Ishikawa (cell line): ENCODE data around the gene AUTS2.

Source experiments
- EP300 ChIP-seq: IDR thresholded peaks from 2 replicates; pipeline ENCODE4 v1.6.1; 2012; ENCODE audit warnings: borderline replicate concordance
- RAD21 ChIP-seq: IDR thresholded peaks from 2 replicates; pipeline ENCODE4 v1.6.1; 2012; ENCODE audit warnings: low read depth
- REST ChIP-seq: IDR thresholded peaks from 2 replicates; pipeline ENCODE4 v1.6.1; 2012; ENCODE audit warnings: low read depth, mild to moderate bottlenecking
- ZBTB7A ChIP-seq: IDR thresholded peaks from 2 replicates; pipeline ENCODE4 v1.6.1; 2012; ENCODE audit warnings: low read depth

GRCh38 chr7:70319057-70319456, 720.8 kb downstream of the AUTS2 start:
- TF ChIP-seq RAD21 (no peak), EP300 (no peak), ZBTB7A (no peak), REST (no peak)
